Measurements from ENCODE around the gene ISL2.

Gene ISL2

DNA sequence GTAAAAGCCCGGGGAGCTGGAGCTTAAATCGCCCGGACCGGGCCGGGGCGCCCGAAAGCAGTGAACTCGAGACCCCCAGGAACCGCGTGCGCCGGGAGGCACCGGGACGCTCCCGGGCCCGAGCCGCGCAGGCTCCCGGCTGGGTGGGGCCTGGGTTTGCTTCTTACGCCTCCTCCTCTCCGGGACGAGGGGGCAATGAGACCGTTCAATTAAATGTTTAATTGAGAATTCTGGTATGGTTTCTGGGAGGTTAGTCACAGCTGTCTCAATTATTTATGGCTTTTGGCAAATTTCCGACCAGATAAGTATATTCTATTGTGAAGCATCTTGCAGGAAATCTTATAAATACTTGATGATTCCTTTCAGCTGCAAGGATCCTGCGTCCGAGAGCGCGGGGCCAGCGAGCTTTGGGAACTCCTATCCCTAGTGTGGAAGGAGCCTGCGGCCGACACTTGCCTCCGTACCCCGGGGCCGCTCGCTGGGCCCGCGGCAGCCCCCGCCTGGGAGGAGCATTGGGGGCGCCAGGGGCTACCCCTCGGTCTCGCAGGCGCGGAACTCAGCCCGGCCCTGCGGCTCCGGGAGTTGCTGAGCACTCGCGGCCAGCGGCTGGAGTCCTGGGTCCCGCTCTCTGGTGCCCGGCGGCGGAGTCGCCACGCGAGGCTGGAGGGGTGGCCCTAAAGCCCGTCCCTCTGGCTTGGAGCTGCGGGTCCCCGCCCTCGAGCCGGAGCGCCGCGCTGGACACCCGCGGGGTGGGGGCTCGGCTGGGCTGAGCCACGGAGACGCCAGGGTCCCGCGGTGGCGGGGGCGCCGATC is 10.3 kb downstream of the ISL2 start:
- H3K27ac ChIP-seq: no peak overlapping the region
- TF ChIP-seq, protein P1, sequence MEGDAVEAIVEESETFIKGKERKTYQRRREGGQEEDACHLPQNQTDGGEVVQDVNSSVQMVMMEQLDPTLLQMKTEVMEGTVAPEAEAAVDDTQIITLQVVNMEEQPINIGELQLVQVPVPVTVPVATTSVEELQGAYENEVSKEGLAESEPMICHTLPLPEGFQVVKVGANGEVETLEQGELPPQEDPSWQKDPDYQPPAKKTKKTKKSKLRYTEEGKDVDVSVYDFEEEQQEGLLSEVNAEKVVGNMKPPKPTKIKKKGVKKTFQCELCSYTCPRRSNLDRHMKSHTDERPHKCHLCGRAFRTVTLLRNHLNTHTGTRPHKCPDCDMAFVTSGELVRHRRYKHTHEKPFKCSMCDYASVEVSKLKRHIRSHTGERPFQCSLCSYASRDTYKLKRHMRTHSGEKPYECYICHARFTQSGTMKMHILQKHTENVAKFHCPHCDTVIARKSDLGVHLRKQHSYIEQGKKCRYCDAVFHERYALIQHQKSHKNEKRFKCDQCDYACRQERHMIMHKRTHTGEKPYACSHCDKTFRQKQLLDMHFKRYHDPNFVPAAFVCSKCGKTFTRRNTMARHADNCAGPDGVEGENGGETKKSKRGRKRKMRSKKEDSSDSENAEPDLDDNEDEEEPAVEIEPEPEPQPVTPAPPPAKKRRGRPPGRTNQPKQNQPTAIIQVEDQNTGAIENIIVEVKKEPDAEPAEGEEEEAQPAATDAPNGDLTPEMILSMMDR (IDR thresholded peaks at IDR 0.05; ENCODE audit: low read depth, low read length, missing control alignments): no peak
- H3K4me3 ChIP-seq (ENCODE audit: low read depth, low read length): peak overlapping the region; percentile 31
- in situ Hi-C loops (cut with HindIII; ENCODE audit: low pct_ligation_motif_present, low sequenced_read_pairs): no loop called here
- no peaks in the 10 kb centered on the region for H3K36me3 ChIP-seq (replicated peaks)
- no peak for DNase-seq
- peaks cover 60% of the 10 kb centered on the region for H3K27me3 ChIP-seq (replicated peaks)

DNA sequence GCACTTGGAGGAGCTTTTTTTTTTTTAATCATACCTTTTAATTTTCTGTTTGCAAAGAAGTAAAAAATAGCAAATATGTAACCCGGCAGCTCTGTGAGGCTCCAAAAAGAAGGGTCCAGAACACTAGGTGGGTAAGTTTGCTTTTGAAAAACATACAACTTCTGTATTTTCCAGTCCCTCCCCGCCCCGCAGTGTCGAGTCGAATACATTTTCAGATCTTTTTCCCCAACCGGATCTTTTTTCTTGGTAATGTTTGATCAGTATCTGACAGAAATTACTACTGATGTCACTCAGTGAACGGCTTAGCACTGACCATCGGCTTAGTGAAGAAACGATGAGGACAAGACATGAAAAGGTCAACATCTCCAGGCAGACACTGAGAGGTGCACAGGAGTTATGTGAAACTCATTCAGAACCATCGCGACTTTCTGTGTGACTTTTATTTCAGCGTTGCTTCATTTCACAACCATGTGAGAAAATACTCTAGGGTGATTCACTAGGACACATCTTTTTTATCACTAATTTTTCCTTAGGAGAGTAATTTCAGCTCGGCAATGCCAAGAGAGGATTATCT is 11.0 kb downstream of the ISL2 start:
- TF ChIP-seq, protein P1 (IDR thresholded peaks at IDR 0.05; ENCODE audit: low read depth, low read length, missing control alignments): no peak
- DNase-seq: no peak
- Histone ChIP-seq H3K27ac (no peak overlapping the region), H3K36me3 (replicated peaks) (no peaks in the 10 kb centered on the region), H3K27me3 (replicated peaks) (peaks cover 53% of the 10 kb centered on the region), H3K4me3 (ENCODE audit: low read depth, low read length) (no peak overlapping the region)
- in situ Hi-C loops (cut with HindIII; ENCODE audit: low pct_ligation_motif_present, low sequenced_read_pairs): no loop called here

DNA sequence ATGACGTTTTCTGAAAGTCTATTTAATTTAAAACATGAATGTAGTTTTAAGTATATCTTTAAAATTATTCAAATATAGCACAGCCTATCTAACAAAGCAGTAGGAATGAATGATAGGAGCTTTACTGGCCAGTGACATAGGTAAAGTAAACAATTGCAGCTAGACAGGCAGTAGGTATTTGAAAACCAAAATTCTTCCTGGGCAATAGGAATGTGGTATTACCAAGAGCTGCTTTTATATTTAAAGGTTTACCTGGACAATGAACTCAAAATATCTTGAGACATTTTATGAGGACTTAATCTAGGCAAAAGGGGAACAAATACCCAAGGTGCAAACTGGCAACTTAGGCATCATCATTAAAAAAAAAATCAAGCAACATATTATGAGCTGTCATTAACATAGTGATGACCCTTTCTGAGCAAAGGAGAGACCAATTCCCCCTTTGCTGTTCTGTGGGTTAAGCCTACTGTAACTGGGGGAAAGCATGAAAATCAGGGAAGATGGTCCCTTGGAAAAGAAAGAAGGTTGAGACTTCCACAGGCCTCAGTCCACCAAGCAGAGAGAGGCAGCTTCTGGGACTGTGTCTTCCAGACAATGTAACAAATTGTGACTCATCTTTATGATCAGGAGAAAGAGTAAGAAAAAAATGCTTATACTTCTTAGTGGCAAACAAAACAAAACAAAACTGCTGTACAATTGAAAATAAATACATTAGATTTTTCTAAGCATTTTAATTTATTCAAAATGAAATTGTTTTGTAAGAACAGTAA is 12.9 kb downstream of the ISL2 start:
- in situ Hi-C loops (cut with HindIII; ENCODE audit: low pct_ligation_motif_present, low sequenced_read_pairs): no loop called here
- TF ChIP-seq, protein P1 (IDR thresholded peaks at IDR 0.05; ENCODE audit: low read depth, low read length, missing control alignments): no peak

DNA sequence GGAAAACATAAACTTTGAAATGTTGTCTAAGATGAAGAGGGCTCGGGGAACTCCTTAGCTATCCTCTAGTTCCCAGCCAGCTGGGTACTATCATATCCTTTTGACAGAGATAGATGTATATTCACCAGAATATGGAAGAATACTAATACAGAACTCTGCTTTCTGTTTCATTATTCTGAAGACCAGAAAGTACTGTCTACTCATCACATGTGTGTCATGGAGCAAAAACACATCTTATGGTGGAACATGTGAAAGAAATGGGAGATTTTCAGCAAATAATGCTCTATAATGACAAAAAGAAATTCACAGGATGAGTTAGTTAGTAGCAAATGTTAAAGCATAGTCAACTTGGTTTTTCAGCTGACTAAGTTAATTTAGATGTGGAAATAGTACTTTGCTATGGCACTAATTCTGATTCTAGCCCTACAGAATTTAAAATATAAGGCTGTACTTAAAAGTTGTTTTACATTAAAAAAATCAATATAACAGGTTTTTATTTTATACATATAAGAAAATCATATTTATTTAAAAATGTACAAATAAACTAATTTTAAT is 16.5 kb downstream of the ISL2 start:
- Histone ChIP-seq H3K27me3 (replicated peaks) (no peaks in the 10 kb centered on the region), H3K36me3 (replicated peaks) (no peaks in the 10 kb centered on the region), H3K27ac (no peak overlapping the region), H3K4me3 (ENCODE audit: low read depth, low read length) (no peak overlapping the region)
- TF ChIP-seq, protein P1 (IDR thresholded peaks at IDR 0.05; ENCODE audit: low read depth, low read length, missing control alignments): no peak
- DNase-seq: no peak
- in situ Hi-C loops (cut with HindIII; ENCODE audit: low pct_ligation_motif_present, low sequenced_read_pairs): no loop called here

More for the DNA sequence above, 12.9 kb downstream of the ISL2 start:
- no peak overlapping the region for H3K4me3 ChIP-seq (ENCODE audit: low read depth, low read length)
- H3K27me3 ChIP-seq (replicated peaks): peaks cover 34% of the 10 kb centered on the region
- H3K36me3 ChIP-seq (replicated peaks): no peaks in the 10 kb centered on the region
- no peak overlapping the region for H3K27ac ChIP-seq
- DNase-seq: no peak

DNA sequence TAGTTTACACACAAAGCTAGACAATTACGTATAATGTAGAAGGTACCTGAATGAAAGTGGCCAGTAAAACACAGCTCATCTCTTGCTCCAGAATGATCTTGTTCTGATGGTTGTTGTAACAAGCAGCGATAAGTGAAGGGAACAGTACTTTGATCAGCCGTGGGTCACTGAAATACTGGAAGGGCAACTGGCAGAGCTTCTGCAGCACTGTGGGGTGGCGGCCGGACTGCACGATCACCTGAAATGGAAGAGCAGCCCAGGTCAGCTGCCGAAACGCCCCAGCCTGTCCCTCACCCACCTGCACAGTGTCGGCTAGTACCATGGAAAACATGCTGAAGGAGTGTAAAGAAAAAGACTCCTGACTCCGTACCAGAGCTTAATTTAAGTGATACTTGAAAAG is 17.3 kb downstream of the ISL2 start:
- DNase-seq: no peak
- in situ Hi-C loops (cut with HindIII; ENCODE audit: low pct_ligation_motif_present, low sequenced_read_pairs): no loop called here
- Histone ChIP-seq H3K4me3 (ENCODE audit: low read depth, low read length) (no peak overlapping the region), H3K27ac (no peak overlapping the region), H3K27me3 (replicated peaks) (no peaks in the 10 kb centered on the region), H3K36me3 (replicated peaks) (no peaks in the 10 kb centered on the region)
- TF ChIP-seq, protein P1 (IDR thresholded peaks at IDR 0.05; ENCODE audit: low read depth, low read length, missing control alignments): no peak
